Gastrocnemius medialis (tissue), 4 donors: ENCODE data around the gene GTF3C1. TPM values are rescaled to one million over a fixed set of nuclear protein-coding genes. Genes with fewer than 3 reads are reported as not detected.
A peak's percentile ranks its signal among the peaks of the same experiment; 100 is the strongest.

Experiments used
- ATAC-seq, 2 donors: fragments of 150-250 bp; one replicate each; pipeline ENCODE4 v1.9.1; 2016
- DNase-seq, 2 donors: peaks; one replicate each; pipeline ENCODE4 v3.0.0-alpha.2; 2019
- H3K27ac ChIP-seq, 4 donors: fragments of 200-600 bp; sonication (generic); 1 replicate in 1 of 4; 2 replicates in 3 of 4; pipeline ENCODE4 v1.5.1; 2016 to 2018; ENCODE audit warnings: mild to moderate bottlenecking in 2 of 4, moderate library complexity in 1 of 4
- H3K27me3 ChIP-seq, 3 donors: fragments of 200-600 bp; sonication (generic) in 2 of 3; 1 replicate in 1 of 3; 2 replicates in 2 of 3; pipeline versions ENCODE4 v1.5.1 to v1.6.0; 2016 to 2019; ENCODE audit warnings: mild to moderate bottlenecking in 1 of 3, moderate library complexity in 1 of 3
- H3K36me3 ChIP-seq, 2 donors: fragments of 200-600 bp; sonication (generic) in 1 of 2; one replicate each; pipeline ENCODE4 v1.5.1; 2017 to 2018
- H3K4me1 ChIP-seq, 2 donors: fragments of 200-600 bp; sonication (generic) in 1 of 2; one replicate each; pipeline ENCODE4 v1.5.1; 2016 to 2017; ENCODE audit warnings: mild to moderate bottlenecking in 2 of 2
- H3K4me3 ChIP-seq, 4 donors: fragments of 200-600 bp; sonication (generic) in 3 of 4; 1 replicate in 1 of 4; 2 replicates in 3 of 4; pipeline ENCODE4 v1.5.1; 2016 to 2019; ENCODE audit warnings: mild to moderate bottlenecking in 2 of 4
- H3K9me3 ChIP-seq, 3 donors: fragments of 200-600 bp; sonication (generic) in 2 of 3; 1 replicate in 1 of 3; 2 replicates in 2 of 3; pipeline ENCODE4 v1.5.1; 2016 to 2019
- POLR2A ChIP-seq, 2 donors: fragments of 450-650 bp; IDR thresholded peaks; one replicate each; pipeline ENCODE4 v1.6.1; 2017; ENCODE audit warnings: antibody characterized with exemption in 2 of 2, mild to moderate bottlenecking in 2 of 2, moderate library complexity in 2 of 2
- in situ Hi-C, 4 donors: fragments of 200-750 bp; cut with MboI; loops; one replicate each; pipeline versions ENCODE4 v1.15.0 to v1.8.0; 2017; ENCODE audit warnings: low sequenced_read_pairs in 4 of 4
- intact Hi-C: fragments of 100-400 bp; cut with DNase I; formaldehyde crosslinking; loops from one replicate; pipeline ENCODE4 v1.15.1; 2023; ENCODE audit warnings: low total_unique reads
- total RNA-seq, 4 donors: library from RNA; depleted of rRNA; stranded (reverse); fragments of >200 nt; gene quantifications; one replicate each; pipeline versions ENCODE4 v1.1.0 to v1.2.3, GENCODE V29; 2016
- TF ChIP-seq, protein P1 (sequence below), 5 experiments: fragments of 450-650 bp in 3 of 5; fragments of 200-600 bp in 2 of 5; sonication (generic) in 2 of 5; IDR thresholded peaks in 4 of 5; conservative IDR thresholded peaks in 1 of 5; 1 replicate in 4 of 5; 2 replicates in 1 of 5; pipeline ENCODE4 v1.5.1; 2016 to 2019; ENCODE audit warnings: antibody characterized with exemption in 5 of 5, mild to moderate bottlenecking in 3 of 5, moderate library complexity in 3 of 5

Gene GTF3C1
- total RNA-seq, 4 donors from 2014 or later, result 52.0 to 108 (median 67.8) TPM

- in situ Hi-C loops (no loop called here), intact Hi-C loops (no loop called here)
- ATAC-seq (no peak), DNase-seq (no peak)
- H3K4me1 ChIP-seq, result no peaks in the 10 kb centered on the region
- no peaks in the 10 kb centered on the region for H3K9me3 ChIP-seq
- H3K27me3 ChIP-seq, result no peaks in the 10 kb centered on the region
- TF ChIP-seq, protein P1, sequence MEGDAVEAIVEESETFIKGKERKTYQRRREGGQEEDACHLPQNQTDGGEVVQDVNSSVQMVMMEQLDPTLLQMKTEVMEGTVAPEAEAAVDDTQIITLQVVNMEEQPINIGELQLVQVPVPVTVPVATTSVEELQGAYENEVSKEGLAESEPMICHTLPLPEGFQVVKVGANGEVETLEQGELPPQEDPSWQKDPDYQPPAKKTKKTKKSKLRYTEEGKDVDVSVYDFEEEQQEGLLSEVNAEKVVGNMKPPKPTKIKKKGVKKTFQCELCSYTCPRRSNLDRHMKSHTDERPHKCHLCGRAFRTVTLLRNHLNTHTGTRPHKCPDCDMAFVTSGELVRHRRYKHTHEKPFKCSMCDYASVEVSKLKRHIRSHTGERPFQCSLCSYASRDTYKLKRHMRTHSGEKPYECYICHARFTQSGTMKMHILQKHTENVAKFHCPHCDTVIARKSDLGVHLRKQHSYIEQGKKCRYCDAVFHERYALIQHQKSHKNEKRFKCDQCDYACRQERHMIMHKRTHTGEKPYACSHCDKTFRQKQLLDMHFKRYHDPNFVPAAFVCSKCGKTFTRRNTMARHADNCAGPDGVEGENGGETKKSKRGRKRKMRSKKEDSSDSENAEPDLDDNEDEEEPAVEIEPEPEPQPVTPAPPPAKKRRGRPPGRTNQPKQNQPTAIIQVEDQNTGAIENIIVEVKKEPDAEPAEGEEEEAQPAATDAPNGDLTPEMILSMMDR (IDR thresholded peaks at IDR 0.05 in 4 of 5, conservative IDR thresholded peaks at IDR 0.05 in 1 of 5), result no peak
- no peak for TF ChIP-seq POLR2A (IDR thresholded peaks at IDR 0.05)
- H3K4me3 ChIP-seq, result no peak overlapping the region
- H3K27ac ChIP-seq, result no peak overlapping the region
- peaks cover 4 to 100% of the 10 kb centered on the region in 2 donors for H3K36me3 ChIP-seq
These were observed 59.8 kb downstream of the GTF3C1 start for GRCh38 chr16:27489906-27490305.

DNA sequence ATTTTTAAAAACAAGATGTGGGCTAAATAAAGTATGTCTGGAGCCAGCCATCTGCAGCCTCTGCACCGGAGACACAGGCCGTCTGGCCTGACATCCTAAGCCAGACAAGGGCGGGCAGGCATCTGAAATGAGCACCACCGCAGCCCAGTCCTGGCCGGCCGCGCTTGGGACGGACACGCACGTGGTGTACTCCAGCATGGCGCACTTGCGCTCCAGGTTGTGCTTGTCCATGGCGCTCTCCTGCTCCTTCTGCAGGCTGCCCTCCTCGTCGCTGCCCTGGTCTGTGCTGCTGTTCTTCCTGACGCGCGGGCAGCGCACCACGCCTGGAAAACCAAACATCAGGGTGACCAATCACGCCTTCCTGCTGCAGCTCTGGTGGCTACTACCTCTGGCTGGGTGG, 60.3 kb downstream of the GTF3C1 start:
- H3K27me3 ChIP-seq, result no peaks in the 10 kb centered on the region
- DNase-seq (no peak), ATAC-seq (no peak)
- peaks cover 4 to 100% of the 10 kb centered on the region in 2 donors for H3K36me3 ChIP-seq
- no peak overlapping the region for H3K4me3 ChIP-seq
- H3K9me3 ChIP-seq, result no peaks in the 10 kb centered on the region
- intact Hi-C loops, result no loop called here
- no peaks in the 10 kb centered on the region for H3K4me1 ChIP-seq
- no peak for TF ChIP-seq POLR2A (IDR thresholded peaks at IDR 0.05)
- TF ChIP-seq, protein P1 (IDR thresholded peaks at IDR 0.05 in 4 of 5, conservative IDR thresholded peaks at IDR 0.05 in 1 of 5), result no peak
- in situ Hi-C loops, result no loop called here
- no peak overlapping the region for H3K27ac ChIP-seq

DNA sequence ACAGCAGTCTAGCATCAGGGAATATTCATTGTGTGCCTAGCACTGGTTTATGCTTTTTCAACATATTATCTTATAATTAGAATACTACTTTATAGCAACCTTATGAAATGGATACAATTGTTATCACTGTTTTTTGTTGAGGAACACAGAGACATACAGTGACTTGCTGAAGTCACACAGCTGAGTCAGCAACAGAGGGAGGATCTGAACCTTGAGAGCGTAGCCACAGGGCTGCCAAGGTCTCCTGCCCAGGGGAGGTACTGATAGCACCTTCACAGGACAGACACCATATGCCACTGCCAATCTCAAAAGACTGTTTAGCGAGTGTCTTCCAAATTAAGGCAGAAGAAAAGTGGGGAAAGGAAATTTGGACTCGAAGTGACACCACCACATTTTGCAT, 63.0 kb downstream of the GTF3C1 start:
- ATAC-seq (no peak), DNase-seq (no peak)
- Histone ChIP-seq H3K36me3 (peaks cover 4 to 93% of the 10 kb centered on the region in 2 donors), H3K27me3 (no peaks in the 10 kb centered on the region), H3K4me3 (no peak overlapping the region), H3K9me3 (no peaks in the 10 kb centered on the region), H3K27ac (no peak overlapping the region), H3K4me1 (peaks cover 21 to 22% of the 10 kb centered on the region in 2 donors)
- TF ChIP-seq, protein P1 (IDR thresholded peaks at IDR 0.05 in 4 of 5, conservative IDR thresholded peaks at IDR 0.05 in 1 of 5), result no peak
- TF ChIP-seq POLR2A (IDR thresholded peaks at IDR 0.05), result no peak
- in situ Hi-C loops (no loop called here), intact Hi-C loops (no loop called here)

DNA sequence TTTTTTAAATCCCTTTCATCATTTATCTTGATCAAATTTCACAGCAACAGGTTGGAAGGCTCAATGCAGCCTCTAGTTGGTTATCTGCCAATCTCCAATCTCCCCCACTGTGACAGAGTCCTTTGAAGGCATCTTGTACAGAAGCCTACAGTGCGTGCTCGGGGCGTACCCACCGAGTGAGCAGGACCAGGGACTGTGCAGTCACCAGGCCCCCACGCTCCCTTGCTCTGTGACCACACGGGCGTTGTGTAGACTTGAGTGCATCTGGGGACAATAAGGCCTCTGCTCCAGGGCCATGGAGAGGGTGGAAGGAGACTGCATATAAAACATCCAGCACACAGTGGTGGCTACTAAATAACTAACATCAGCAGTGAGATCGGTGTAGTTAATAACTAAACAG, 63.4 kb downstream of the GTF3C1 start:
- ATAC-seq (no peak), DNase-seq (no peak)
- H3K4me1 ChIP-seq, result peaks cover 22 to 24% of the 10 kb centered on the region in 2 donors
- no peak overlapping the region for H3K4me3 ChIP-seq
- H3K9me3 ChIP-seq, result no peaks in the 10 kb centered on the region
- in situ Hi-C loops, result no loop called here
- intact Hi-C loops, result no loop called here
- TF ChIP-seq, protein P1 (IDR thresholded peaks at IDR 0.05 in 4 of 5, conservative IDR thresholded peaks at IDR 0.05 in 1 of 5), result no peak
- TF ChIP-seq POLR2A (IDR thresholded peaks at IDR 0.05), result no peak
- H3K27ac ChIP-seq, result no peak overlapping the region
- no peaks in the 10 kb centered on the region for H3K27me3 ChIP-seq
- peaks cover 4 to 93% of the 10 kb centered on the region in 2 donors for H3K36me3 ChIP-seq

DNA sequence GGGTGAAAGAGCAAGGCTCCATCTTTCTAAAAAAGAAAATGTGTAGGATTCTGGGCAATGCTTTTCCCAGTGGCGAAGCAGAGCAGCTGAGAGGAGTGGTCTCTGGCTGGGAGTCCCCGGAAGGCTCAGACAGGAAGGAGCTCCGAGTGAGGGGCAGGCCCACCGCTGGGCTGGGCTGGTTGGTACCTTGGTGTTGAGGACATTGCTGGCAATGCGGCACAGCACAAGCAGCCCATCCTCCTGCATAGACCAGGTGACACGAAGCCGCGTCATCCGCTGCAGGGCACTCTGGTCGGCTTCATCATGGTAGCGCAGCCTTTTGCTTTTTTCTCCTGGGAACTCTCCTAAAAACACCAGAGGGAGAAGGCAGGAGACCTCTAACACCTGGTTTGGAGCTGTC, 63.9 kb downstream of the GTF3C1 start:
- intact Hi-C loops (no loop called here), in situ Hi-C loops (no loop called here)
- ATAC-seq, result no peak
- no peak for DNase-seq
- H3K36me3 ChIP-seq, result peaks cover 4 to 93% of the 10 kb centered on the region in 2 donors
- H3K27ac ChIP-seq, result peak overlapping the region in 1 of 4 donors; percentile 83
- TF ChIP-seq, protein P1 (IDR thresholded peaks at IDR 0.05 in 4 of 5, conservative IDR thresholded peaks at IDR 0.05 in 1 of 5), result no peak
- TF ChIP-seq POLR2A (IDR thresholded peaks at IDR 0.05), result no peak
- no peaks in the 10 kb centered on the region for H3K9me3 ChIP-seq
- no peaks in the 10 kb centered on the region for H3K27me3 ChIP-seq
- peaks cover 22 to 24% of the 10 kb centered on the region in 2 donors for H3K4me1 ChIP-seq
- H3K4me3 ChIP-seq, result no peak overlapping the region
